Neutrophil (primary cell): Measurements from ENCODE around the gene PTPRG.

Experiments used
- H3K27ac ChIP-seq: fragments of 200-600 bp; sonication (generic); 2 replicates; pipeline ENCODE4 v1.5.1; 2016; ENCODE audit warnings: mild to moderate bottlenecking, moderate library complexity
- H3K27me3 ChIP-seq: fragments of 200-600 bp; sonication (generic); 2 replicates; pipeline ENCODE4 v1.6.0; 2016; ENCODE audit warnings: mild to moderate bottlenecking
- H3K36me3 ChIP-seq: fragments of 200-600 bp; sonication (generic); 2 replicates; pipeline ENCODE4 v1.5.1; 2017
- H3K4me1 ChIP-seq, 2 experiments: fragments of 200-600 bp in 1 of 2; sonication (generic) in 1 of 2; 1 replicate in 1 of 2; 2 replicates in 1 of 2; pipeline versions ENCODE4 v1.5.1 to v1.6.1; 2013 to 2016; ENCODE audit warnings: low read depth in 1 of 2, low read length in 1 of 2, mild to moderate bottlenecking in 1 of 2, moderate library complexity in 1 of 2; ENCODE audit not compliant: control insufficient read depth in 1 of 2, insufficient read depth in 1 of 2
- H3K4me3 ChIP-seq, 2 experiments: fragments of 200-600 bp in 1 of 2; sonication (generic) in 1 of 2; 1 replicate in 1 of 2; 2 replicates in 1 of 2; pipeline ENCODE4 v1.5.1; 2013 to 2016; ENCODE audit warnings: low read depth in 1 of 2, low read length in 1 of 2, mild to moderate bottlenecking in 1 of 2, moderate library complexity in 1 of 2
- H3K9me3 ChIP-seq: fragments of 200-600 bp; sonication (generic); 2 replicates; pipeline ENCODE4 v1.5.1; 2016
- CTCF ChIP-seq: fragments of 200-600 bp; sonication (generic); IDR thresholded peaks from 2 replicates; pipeline ENCODE4 v1.5.1; 2016; ENCODE audit warnings: antibody characterized with exemption

The PTPRG gene

GRCh38 chr3:62025913-62026312, 464.5 kb downstream of the PTPRG start:
- Histone ChIP-seq H3K27ac (no peak overlapping the region), H3K4me3 (no peak overlapping the region), H3K9me3 (no peaks in the 10 kb centered on the region), H3K4me1 (no peaks in the 10 kb centered on the region), H3K36me3 (no peaks in the 10 kb centered on the region), H3K27me3 (no peaks in the 10 kb centered on the region)
- TF ChIP-seq CTCF, result no peak

- no peak for TF ChIP-seq CTCF
- no peaks in the 10 kb centered on the region for H3K27me3 ChIP-seq
- no peaks in the 10 kb centered on the region for H3K4me1 ChIP-seq
- no peak overlapping the region for H3K4me3 ChIP-seq
- no peaks in the 10 kb centered on the region for H3K36me3 ChIP-seq
- no peaks in the 10 kb centered on the region for H3K9me3 ChIP-seq
- H3K27ac ChIP-seq, result no peak overlapping the region
These were observed 465.9 kb downstream of the PTPRG start for GRCh38 chr3:62027241-62027640.

GRCh38 chr3:62027796-62028195, 466.4 kb downstream of the PTPRG start:
- H3K4me3 ChIP-seq, result no peak overlapping the region
- H3K27me3 ChIP-seq, result no peaks in the 10 kb centered on the region
- H3K36me3 ChIP-seq, result no peaks in the 10 kb centered on the region
- H3K27ac ChIP-seq, result no peak overlapping the region
- no peak for TF ChIP-seq CTCF
- no peaks in the 10 kb centered on the region for H3K4me1 ChIP-seq
- no peaks in the 10 kb centered on the region for H3K9me3 ChIP-seq

- Histone ChIP-seq H3K27me3 (no peaks in the 10 kb centered on the region), H3K9me3 (no peaks in the 10 kb centered on the region), H3K27ac (no peak overlapping the region), H3K4me1 (no peaks in the 10 kb centered on the region), H3K4me3 (no peak overlapping the region), H3K36me3 (no peaks in the 10 kb centered on the region)
- no peak for TF ChIP-seq CTCF
These were observed 466.9 kb downstream of the PTPRG start for GRCh38 chr3:62028236-62028635.

GRCh38 chr3:62032738-62033137, 471.4 kb downstream of the PTPRG start:
- Histone ChIP-seq H3K27me3 (no peaks in the 10 kb centered on the region), H3K9me3 (no peaks in the 10 kb centered on the region), H3K27ac (no peak overlapping the region), H3K4me3 (no peak overlapping the region), H3K4me1 (no peaks in the 10 kb centered on the region), H3K36me3 (no peaks in the 10 kb centered on the region)
- TF ChIP-seq CTCF, result no peak

GRCh38 chr3:62035402-62036057, 474.2 kb downstream of the PTPRG start:
- H3K27ac ChIP-seq, result no peak overlapping the region
- TF ChIP-seq CTCF, result no peak
- H3K4me1 ChIP-seq, result no peaks in the 10 kb centered on the region
- no peaks in the 10 kb centered on the region for H3K36me3 ChIP-seq
- no peak overlapping the region for H3K4me3 ChIP-seq
- no peaks in the 10 kb centered on the region for H3K27me3 ChIP-seq
- no peaks in the 10 kb centered on the region for H3K9me3 ChIP-seq
